GM12878 (cell line): ENCODE measurements around the gene VIT. TPM values are rescaled to one million over a fixed set of nuclear protein-coding genes. Genes with fewer than 3 reads are reported as not detected.

Experiments used
- ATAC-seq: fragments of 200-7000 bp; cut with Tn5 transposase; 3 replicates; pipeline ENCODE4 v1.9.1; 2020; ENCODE audit warnings: mild to moderate bottlenecking, moderate library complexity
- BruUV-seq: library from RNA; stranded (reverse); fragments of 400-500 nt; replicated peaks from 2 replicates; lab custom pipeline; 2021; lab: Mats Ljungman, UMichigan
- CTCF ChIA-PET: fragments of 300-600 bp; sonication (Branson Sonifier 250); formaldehyde crosslinking; extraction: SDS; loops from one replicate; lab custom pipeline; 2021; ENCODE audit warnings: inconsistent platforms; lab: Yijun Ruan, JAX
- POLR2A ChIA-PET: fragments of 350-600 bp; formaldehyde crosslinking; extraction: SDS; loops from one replicate; lab custom pipeline; 2021; ENCODE audit warnings: inconsistent platforms; lab: Charles Lee
- RAD21 ChIA-PET: fragments of 300-600 bp; sonication (Branson Sonifier 250); formaldehyde crosslinking; loops from one replicate; lab custom pipeline; 2023; ENCODE audit warnings: antibody characterized with exemption; ENCODE audit not compliant: unreplicated experiment; lab: Charles Lee
- SMC1A ChIA-PET: fragments of 300-600 bp; sonication (Branson Sonifier 250); formaldehyde crosslinking; loops from one replicate; lab custom pipeline; 2023; ENCODE audit not compliant: unreplicated experiment, uncharacterized antibody; lab: Charles Lee
- DNase-seq: peaks from one replicate; pipeline ENCODE4 v3.0.0-alpha.2; 2011; ENCODE audit warnings: low read depth, low spot score
- FAIRE-seq: peaks from 3 replicates; lab custom pipeline; 2011; peaks lifted over from hg19 to GRCh38; lab: Jason Lieb, UNC
- H2AFZ ChIP-seq: 2 replicates; pipeline ENCODE4 v1.6.0; 2011; ENCODE audit warnings: low read depth, low read length, control low read depth; ENCODE audit not compliant: control insufficient read depth
- H3K27ac ChIP-seq: 2 replicates; pipeline ENCODE4 v1.5.1; 2011; ENCODE audit warnings: control low read depth; ENCODE audit not compliant: control insufficient read depth, insufficient read depth
- H3K27me3 ChIP-seq, 2 experiments: replicated peaks in 1 of 2; 2 replicates each; pipeline versions ENCODE4 v1.6.0 to v1.6.1; 2011; ENCODE audit warnings: low read length in 1 of 2; ENCODE audit not compliant: control insufficient read depth in 2 of 2, insufficient read depth in 2 of 2
- H3K36me3 ChIP-seq, 2 experiments: 2 replicates each; pipeline ENCODE4 v1.5.1; 2011; ENCODE audit warnings: low read length in 1 of 2; ENCODE audit not compliant: control insufficient read depth in 2 of 2, insufficient read depth in 2 of 2
- H3K4me1 ChIP-seq: 2 replicates; pipeline ENCODE4 v1.6.1; 2011; ENCODE audit warnings: mild to moderate bottlenecking, low read length, moderate library complexity, mixed read lengths; ENCODE audit not compliant: control insufficient read depth, insufficient read depth
- H3K4me2 ChIP-seq: 2 replicates; pipeline ENCODE4 v1.6.0; 2011; ENCODE audit warnings: control low read depth; ENCODE audit not compliant: control insufficient read depth, insufficient read depth
- H3K4me3 ChIP-seq: fragments of 200-600 bp; sonication (generic); 2 replicates; pipeline ENCODE4 v1.5.1; 2016
- H3K79me2 ChIP-seq: 2 replicates; pipeline ENCODE4 v1.6.0; 2011; ENCODE audit warnings: low read length; ENCODE audit not compliant: control insufficient read depth, insufficient read depth
- H3K9ac ChIP-seq: 2 replicates; pipeline ENCODE4 v1.8.0; 2011; ENCODE audit warnings: low read length, control low read depth, mixed read lengths; ENCODE audit not compliant: control insufficient read depth, insufficient read depth
- H3K9me3 ChIP-seq: replicated peaks from 3 replicates; pipeline ENCODE4 v1.5.1; 2011; ENCODE audit warnings: mild to moderate bottlenecking, low read length; ENCODE audit not compliant: control insufficient read depth, insufficient read depth
- H4K20me1 ChIP-seq: 2 replicates; pipeline ENCODE4 v1.6.0; 2011; ENCODE audit not compliant: control insufficient read depth, insufficient read depth
- ATF7 ChIP-seq: fragments of 450-650 bp; IDR thresholded peaks from 2 replicates; pipeline ENCODE4 v1.6.1; 2016; ENCODE audit warnings: low read depth, mild to moderate bottlenecking
- BRCA1 ChIP-seq: IDR thresholded peaks from 2 replicates; pipeline ENCODE4 v1.6.1; 2011; ENCODE audit warnings: low read depth, low read length, improper control_type of control experiment
- HSF1 ChIP-seq: fragments of 150-350 bp; IDR thresholded peaks from 2 replicates; pipeline ENCODE4 v1.6.1; 2014; ENCODE audit warnings: mild to moderate bottlenecking, low read depth, low read length
- KAT2A ChIP-seq: conservative IDR thresholded peaks from 2 replicates; pipeline ENCODE4 v1.6.1; 2011; ENCODE audit warnings: low read depth, low read length; ENCODE audit not compliant: control insufficient read depth
- MYC ChIP-seq: IDR thresholded peaks from 2 replicates; pipeline ENCODE4 v1.6.1; 2011; ENCODE audit warnings: mild to moderate bottlenecking, low read length, moderate library complexity, inconsistent platforms; ENCODE audit not compliant: insufficient read depth, insufficient replicate concordance, insufficient read length, severe bottlenecking
- NBN ChIP-seq: fragments of 450-650 bp; IDR thresholded peaks from 2 replicates; pipeline ENCODE4 v1.6.1; 2016
- RELA ChIP-seq: fragments of 450-650 bp; IDR thresholded peaks from 2 replicates; pipeline ENCODE4 v1.8.0; 2014; ENCODE audit warnings: borderline replicate concordance; ENCODE audit not compliant: partially characterized antibody
- REST ChIP-seq: IDR thresholded peaks from 2 replicates; pipeline ENCODE4 v1.6.1; 2012; ENCODE audit warnings: mild to moderate bottlenecking, low read depth, low read length
- RUNX3 ChIP-seq: IDR thresholded peaks from 2 replicates; pipeline ENCODE4 v1.6.1; 2012; ENCODE audit warnings: low read length, inconsistent platforms
- SREBF2 ChIP-seq: IDR thresholded peaks from 2 replicates; pipeline ENCODE4 v1.6.1; 2012; ENCODE audit warnings: mild to moderate bottlenecking, low read length
- TAF1 ChIP-seq: IDR thresholded peaks from 2 replicates; pipeline ENCODE4 v1.6.1; 2011; ENCODE audit warnings: mild to moderate bottlenecking, low read depth, low read length, borderline replicate concordance
- TBL1XR1 ChIP-seq: IDR thresholded peaks from 2 replicates; pipeline ENCODE4 v1.6.1; 2012; ENCODE audit warnings: low read depth, low read length, improper control_type of control experiment
- YBX1 ChIP-seq: fragments of 450-650 bp; IDR thresholded peaks from 2 replicates; pipeline ENCODE4 v1.6.1; 2016; ENCODE audit warnings: antibody characterized with exemption
- WGBS: methylation state at CpG from one replicate; pipeline ENCODE4 v1.1.6; 2016; ENCODE audit warnings: low lambda C conversion rate; ENCODE audit not compliant: insufficient replicate concordance, insufficient coverage; ENCODE audit errors: missing lambda C conversion rate; 5-methylcytosine and 5-hydroxymethylcytosine counted together
- in situ Hi-C: fragments of 300-500 bp; cut with MboI; formaldehyde crosslinking; loops from 9 replicates; pipeline ENCODE4 v1.14.3; 2018; ENCODE audit warnings: mixed read lengths
- intact Hi-C: fragments of 100-400 bp; cut with micrococcal nuclease; formaldehyde crosslinking; loops from one replicate; pipeline ENCODE4 v1.14.2; 2022; ENCODE audit not compliant: unreplicated experiment
- polyA plus RNA-seq, 11 experiments: library from polyadenylated mRNA; depleted of rRNA in 4 of 11; unstranded in 6 of 11; stranded (reverse) in 5 of 11; fragments of >200 nt; fragmentation: Nextera tagmentation in 4 of 11; fragmentation: Illumina TruSeq in 1 of 11; extraction: Ambion mirVana in 4 of 11; extraction: Trizol in 1 of 11; gene quantifications; 1 replicate in 1 of 11; 2 replicates in 10 of 11; pipeline versions ENCODE4 v1.2.1 to v1.2.3, GENCODE V29; 2011 to 2016; ENCODE audit warnings: inconsistent platforms in 2 of 11, missing spikeins in 2 of 11, low read depth in 1 of 11
- total RNA-seq, 4 experiments: library from RNA; depleted of rRNA in 3 of 4; stranded (reverse); fragments of >200 nt in 3 of 4; fragmentation: Illumina TruSeq in 1 of 4; extraction: Trizol in 1 of 4; gene quantifications; 2 replicates each; pipeline versions ENCODE4 v1.2.1 to v1.2.3, GENCODE V29; 2013 to 2021
- TF ChIP-seq, protein P1 (sequence below): IDR thresholded peaks from 2 replicates; pipeline ENCODE4 v1.6.1; 2011; ENCODE audit warnings: low read depth, mild to moderate bottlenecking, low read length, moderate library complexity, borderline replicate concordance; ENCODE audit errors: extremely low read depth

Gene VIT
- total and polyA plus RNA-seq, 10 of the 15 experiments (the other 5 are each of a cell fraction or from before 2014, with no cell fraction given), result 0.05 to 0.14 TPM; not detected in 8

DNA sequence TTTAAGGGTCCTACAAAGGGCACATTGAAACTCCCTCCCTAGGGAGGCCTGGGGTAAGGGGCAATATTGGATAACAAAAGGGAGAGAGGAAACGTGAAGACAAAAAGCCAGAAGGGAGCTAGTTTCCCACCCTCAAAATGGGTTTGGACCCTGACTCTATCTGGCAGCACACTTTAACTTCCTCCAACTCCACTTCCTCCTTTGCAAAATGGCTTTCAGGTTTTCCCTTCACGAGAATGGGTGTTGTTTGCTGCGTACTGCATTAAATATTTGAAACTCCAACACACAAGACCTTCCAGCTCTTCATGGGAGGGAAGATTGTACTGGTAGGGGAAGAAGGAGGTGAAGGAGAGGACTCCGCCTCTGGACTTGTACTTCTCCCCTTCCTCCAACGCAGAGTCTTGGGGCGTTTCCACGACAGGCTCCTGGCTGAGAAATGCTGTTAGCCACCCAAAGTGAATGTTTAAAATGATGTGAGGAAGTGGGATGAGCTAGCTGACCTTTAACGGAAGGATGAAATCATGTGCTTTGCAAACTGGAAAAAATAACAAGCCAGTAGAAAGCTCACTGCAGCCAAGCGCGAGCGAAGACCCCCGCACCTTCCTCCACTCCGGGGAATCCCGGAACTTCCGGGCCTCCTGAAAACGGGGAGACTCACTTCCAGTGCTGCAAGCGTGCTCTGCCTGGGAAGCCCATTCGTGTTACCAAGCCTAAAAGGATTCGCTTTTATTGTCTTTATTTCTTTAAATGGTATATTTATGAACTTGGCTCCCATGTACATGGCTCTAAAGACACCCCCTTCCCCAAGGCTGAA is 85.6 kb downstream of the VIT start:
- ATAC-seq, result no peak
- ChIA-PET SMC1A (interaction anchor here (0.7 to 1.4 kb wide), 4 partner anchors 137 to 267 kb away, joined by 3 to 4 read pairs (median 3); no protein-coding TSS in a partner anchor), CTCF (interaction anchor here (0.6 to 5.9 kb wide), 17 partner anchors 8 to 614 kb away, joined by 3 to 40 read pairs (median 4); no protein-coding TSS in a partner anchor), POLR2A (no interaction called here)
- no peak overlapping the region for H3K27ac ChIP-seq
- H3K36me3 ChIP-seq, result no peaks in the 10 kb centered on the region
- intact Hi-C loops (loop anchor here (2.0 to 10.0 kb wide), 2 partner anchors 137 to 427 kb away; partner anchors contain the start of gene CRIM1), in situ Hi-C loops (no loop called here)
- 34% methylated on average over 19 of the region's 19 CpGs for WGBS
- no peaks in the 10 kb centered on the region for H3K4me1 ChIP-seq
- no TSS peak for BruUV-seq
- no peaks in the 10 kb centered on the region for H3K79me2 ChIP-seq
- H3K4me2 ChIP-seq, result no peak overlapping the region
- no peak for DNase-seq
- H3K9ac ChIP-seq, result no peak overlapping the region
- H4K20me1 ChIP-seq, result no peaks in the 10 kb centered on the region
- H3K27me3 ChIP-seq, result peaks cover 0 to 3% of the 10 kb centered on the region in 2 experiments; a peak in 1 of 4 replicates
- H3K9me3 ChIP-seq, result no peaks in the 10 kb centered on the region
- no peak for FAIRE-seq
- no peak overlapping the region for H3K4me3 ChIP-seq
- no peak overlapping the region for H2AFZ ChIP-seq
- no peak for TF ChIP-seq TBL1XR1
- no peak for TF ChIP-seq HSF1
- TF ChIP-seq ATF7, result no peak
- TF ChIP-seq RELA, result no peak
- TF ChIP-seq MYC, result no peak
- no peak for TF ChIP-seq TAF1
- no peak for TF ChIP-seq BRCA1
- no peak for TF ChIP-seq REST
- TF ChIP-seq KAT2A, result no peak
- no peak for TF ChIP-seq RUNX3
- TF ChIP-seq NBN, result no peak
- TF ChIP-seq SREBF2, result no peak
- TF ChIP-seq, protein P1, sequence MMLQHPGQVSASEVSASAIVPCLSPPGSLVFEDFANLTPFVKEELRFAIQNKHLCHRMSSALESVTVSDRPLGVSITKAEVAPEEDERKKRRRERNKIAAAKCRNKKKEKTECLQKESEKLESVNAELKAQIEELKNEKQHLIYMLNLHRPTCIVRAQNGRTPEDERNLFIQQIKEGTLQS, result no peak
- TF ChIP-seq YBX1, result no peak
- TF ChIP-seq, all 136 proteins: peak for 0
- RAD21 ChIA-PET, result interaction anchor here (2.0 kb wide), 1 partner anchor 10 kb away, joined by 7 read pairs; no protein-coding TSS in a partner anchor
